GM10248 (cell line): ENCODE measurements around the gene HS3ST1.

Experiments used
- CTCF ChIA-PET: fragments of 300-600 bp; sonication (Branson Sonifier 250); formaldehyde crosslinking; extraction: SDS; loops from one replicate; lab custom pipeline; 2021; ENCODE audit warnings: antibody characterized with exemption; lab: Yijun Ruan, JAX
- POLR2A ChIA-PET: fragments of 350-650 bp; sonication (Branson Sonifier 250); formaldehyde crosslinking; extraction: SDS; loops from one replicate; lab custom pipeline; 2020; ENCODE audit warnings: antibody characterized with exemption; lab: Yijun Ruan, JAX
- DNase-seq: peaks from one replicate; pipeline ENCODE4 v3.0.0; 2012; ENCODE audit errors: extremely low spot score
- TF ChIP-seq, protein P1 (sequence below): IDR thresholded peaks from 2 replicates; pipeline ENCODE4 v1.5.1; 2012; ENCODE audit warnings: mild to moderate bottlenecking, low read depth; ENCODE audit errors: extremely low read depth, missing control alignments, control extremely low read depth

The HS3ST1 gene

DNA sequence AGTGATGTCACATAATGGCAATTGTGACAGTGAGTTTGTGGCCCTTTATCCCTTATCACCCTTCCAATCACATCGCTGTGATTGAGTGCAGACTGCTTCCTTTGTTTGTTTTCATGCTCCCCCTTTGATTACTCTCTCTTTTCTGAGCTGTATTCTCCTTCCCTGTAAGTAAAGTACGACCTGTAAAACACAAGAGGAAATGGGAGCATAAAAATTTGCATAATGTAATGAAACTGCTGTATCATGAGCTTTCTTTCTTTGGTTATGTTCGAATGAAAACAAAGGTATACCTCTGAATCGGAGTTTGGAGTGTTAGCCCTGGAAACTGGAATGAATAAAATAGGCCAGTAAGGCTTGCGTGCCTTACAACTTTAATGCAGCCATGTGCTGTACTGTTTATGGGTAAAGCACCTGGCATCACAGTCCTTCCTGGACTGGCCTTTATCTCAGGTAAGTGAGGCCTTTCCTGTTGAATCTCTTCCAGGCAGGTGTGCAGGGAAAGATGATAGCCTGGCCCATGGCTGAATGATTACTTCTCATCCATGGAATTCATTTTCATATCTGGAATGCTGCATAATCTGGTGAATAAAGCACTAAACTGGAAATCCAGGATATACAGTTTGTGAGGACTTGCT lies 26.6 kb upstream of the HS3ST1 start:
- TF ChIP-seq, protein P1, sequence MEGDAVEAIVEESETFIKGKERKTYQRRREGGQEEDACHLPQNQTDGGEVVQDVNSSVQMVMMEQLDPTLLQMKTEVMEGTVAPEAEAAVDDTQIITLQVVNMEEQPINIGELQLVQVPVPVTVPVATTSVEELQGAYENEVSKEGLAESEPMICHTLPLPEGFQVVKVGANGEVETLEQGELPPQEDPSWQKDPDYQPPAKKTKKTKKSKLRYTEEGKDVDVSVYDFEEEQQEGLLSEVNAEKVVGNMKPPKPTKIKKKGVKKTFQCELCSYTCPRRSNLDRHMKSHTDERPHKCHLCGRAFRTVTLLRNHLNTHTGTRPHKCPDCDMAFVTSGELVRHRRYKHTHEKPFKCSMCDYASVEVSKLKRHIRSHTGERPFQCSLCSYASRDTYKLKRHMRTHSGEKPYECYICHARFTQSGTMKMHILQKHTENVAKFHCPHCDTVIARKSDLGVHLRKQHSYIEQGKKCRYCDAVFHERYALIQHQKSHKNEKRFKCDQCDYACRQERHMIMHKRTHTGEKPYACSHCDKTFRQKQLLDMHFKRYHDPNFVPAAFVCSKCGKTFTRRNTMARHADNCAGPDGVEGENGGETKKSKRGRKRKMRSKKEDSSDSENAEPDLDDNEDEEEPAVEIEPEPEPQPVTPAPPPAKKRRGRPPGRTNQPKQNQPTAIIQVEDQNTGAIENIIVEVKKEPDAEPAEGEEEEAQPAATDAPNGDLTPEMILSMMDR, result no peak
- CTCF ChIA-PET, result interaction anchor here (1.3 to 2.6 kb wide), 3 partner anchors 9 to 16 kb away, joined by 4 to 8 read pairs (median 4); no protein-coding TSS in a partner anchor
- POLR2A ChIA-PET, result no interaction called here
- DNase-seq, result no peak

DNA sequence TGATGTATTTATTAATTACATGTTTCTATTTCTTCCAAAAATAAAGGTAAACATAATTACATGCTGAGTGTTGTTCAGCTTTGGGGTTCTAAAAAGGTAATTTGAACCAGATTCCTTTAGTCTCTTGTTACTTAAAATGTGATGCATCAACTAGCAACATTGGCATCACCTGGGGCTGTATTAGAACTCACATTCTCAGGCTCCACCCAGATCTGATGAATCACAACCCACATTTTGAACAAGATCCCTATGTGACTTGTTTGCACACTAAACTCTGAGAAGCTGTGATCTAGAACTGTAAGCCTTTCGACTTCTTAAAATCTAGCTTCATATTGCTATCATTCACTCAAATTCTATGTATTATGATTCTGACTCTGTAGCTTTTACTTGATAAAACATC lies 23.0 kb upstream of the HS3ST1 start:
- TF ChIP-seq, protein P1, result no peak
- DNase-seq, result no peak
- ChIA-PET POLR2A (no interaction called here), CTCF (interaction anchor here (0.7 to 2.1 kb wide), 2 partner anchors 17 to 28 kb away, joined by 3 to 4 read pairs; no protein-coding TSS in a partner anchor)

DNA sequence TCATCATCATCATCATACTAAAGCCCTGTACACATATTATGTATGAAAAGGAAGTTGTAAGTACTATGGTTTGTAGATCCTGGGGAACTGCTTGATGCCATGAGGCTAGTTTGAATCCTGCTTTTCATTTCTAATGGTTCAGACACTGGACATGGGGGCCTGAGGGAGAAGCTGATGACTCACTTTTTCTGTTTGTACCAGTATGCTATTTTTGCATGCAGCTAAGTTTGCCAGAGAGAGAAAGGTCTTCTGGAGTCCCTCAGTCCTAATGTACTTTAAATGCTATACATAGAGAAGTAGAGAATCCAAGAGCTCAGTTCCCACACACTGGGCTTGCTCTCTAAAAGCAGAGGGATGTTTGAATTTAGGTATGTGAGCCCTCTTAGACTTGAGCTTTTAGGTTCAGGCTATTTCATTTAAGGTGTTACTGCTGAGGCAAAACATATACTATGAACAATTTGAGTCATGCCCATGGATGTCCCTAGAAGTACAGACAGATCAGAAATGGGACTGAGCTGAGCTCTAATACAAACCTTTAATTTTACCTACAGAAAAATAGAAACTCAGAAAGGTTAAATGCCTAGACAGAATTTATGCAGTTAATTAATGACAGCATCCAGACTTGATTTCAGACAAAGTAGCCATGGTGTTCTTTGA lies 17.6 kb upstream of the HS3ST1 start:
- POLR2A ChIA-PET, result no interaction called here
- CTCF ChIA-PET, result interaction anchor here (1.5 to 1.7 kb wide), 3 partner anchors 10 to 22 kb away, joined by 4 to 8 read pairs (median 7); partner anchors contain the start of gene HS3ST1
- TF ChIP-seq, protein P1, result no peak
- no peak for DNase-seq

DNA sequence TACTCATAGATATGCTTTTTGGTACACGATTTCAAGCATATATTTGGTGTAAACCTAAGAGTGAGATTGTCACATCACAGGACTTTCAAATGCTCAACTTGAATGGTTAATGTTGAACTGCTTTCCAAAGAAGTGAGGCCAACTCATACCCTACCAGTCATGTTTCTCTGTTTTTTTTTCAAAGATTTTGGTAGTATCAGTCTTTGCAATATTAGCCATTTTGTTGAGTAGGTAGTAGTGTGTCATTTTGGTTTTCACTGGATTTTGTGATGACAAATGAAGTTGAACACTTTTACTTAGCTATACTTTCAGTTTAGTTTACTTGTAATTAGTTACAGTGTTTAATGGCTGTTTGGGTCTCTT lies 12.5 kb upstream of the HS3ST1 start:
- CTCF ChIA-PET, result interaction anchor here (1.2 to 3.9 kb wide), 4 partner anchors 11 to 24 kb away, joined by 3 to 13 read pairs (median 4); partner anchors contain the start of gene HS3ST1

DNA sequence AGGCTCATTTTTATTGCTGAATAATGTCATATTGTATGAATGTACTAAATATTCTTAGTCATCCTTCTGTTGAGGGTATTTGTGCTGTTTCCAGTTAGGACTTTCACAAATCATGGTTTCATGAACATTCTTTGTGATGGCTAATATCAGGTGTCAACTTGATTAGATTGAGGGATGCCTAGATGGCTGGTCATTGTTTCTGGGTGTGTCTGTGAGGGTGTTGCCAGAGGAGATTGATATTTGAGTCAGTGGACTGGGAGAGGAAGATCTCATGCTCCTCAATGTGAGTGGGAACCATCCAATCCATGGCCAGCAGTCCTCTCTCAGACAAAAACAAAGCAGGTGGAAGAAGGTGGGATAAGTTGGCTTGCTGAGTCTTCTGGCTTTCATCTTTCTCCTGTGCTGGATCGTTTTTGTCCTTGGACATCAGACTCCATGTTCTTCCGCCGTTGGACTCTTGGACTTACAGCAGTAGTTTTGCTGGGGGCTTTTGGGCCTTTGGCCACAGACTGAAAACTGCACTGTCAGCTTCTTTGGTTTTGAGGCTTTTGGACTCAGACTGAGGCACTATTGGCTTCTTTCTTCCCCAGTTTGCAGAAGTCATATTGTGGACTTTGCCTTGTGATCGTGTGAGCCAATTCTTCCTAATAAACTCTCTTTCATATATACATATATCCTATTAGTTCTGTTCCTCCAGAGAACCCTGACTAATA lies 11.9 kb upstream of the HS3ST1 start:
- no peak for DNase-seq
- TF ChIP-seq, protein P1, result no peak
- POLR2A ChIA-PET, result no interaction called here
- CTCF ChIA-PET, result interaction anchor here (1.2 to 3.9 kb wide), 5 partner anchors 11 to 41 kb away, joined by 3 to 13 read pairs (median 3); partner anchors contain the start of gene HS3ST1

More for the DNA sequence above, 12.5 kb upstream of the HS3ST1 start:
- POLR2A ChIA-PET, result no interaction called here
- TF ChIP-seq, protein P1, result no peak
- DNase-seq, result no peak

DNA sequence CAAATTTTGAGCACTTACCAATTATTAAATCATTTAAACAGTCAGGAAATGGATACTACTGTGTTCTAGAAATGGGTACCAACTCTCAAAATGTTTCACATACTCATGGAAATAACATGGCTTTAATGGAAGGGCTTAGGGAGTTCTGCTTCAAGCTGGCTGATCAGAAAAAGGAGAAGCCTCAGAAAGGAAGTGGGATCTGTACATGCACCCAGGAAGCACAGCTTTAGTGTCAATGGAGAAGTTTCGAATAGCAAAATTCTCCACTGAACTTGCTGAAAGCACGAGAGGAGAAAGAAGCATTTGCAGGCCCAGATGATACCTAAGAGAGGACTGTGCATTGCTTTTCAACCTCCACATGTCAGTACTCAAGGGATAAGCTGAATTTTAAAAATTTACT lies 11.1 kb upstream of the HS3ST1 start:
- CTCF ChIA-PET, result interaction anchor here (1.2 to 1.3 kb wide), 3 partner anchors 16 to 41 kb away, joined by 3 to 4 read pairs (median 3); no protein-coding TSS in a partner anchor
- POLR2A ChIA-PET, result no interaction called here
- no peak for DNase-seq
- TF ChIP-seq, protein P1, result no peak
